Measurements from ENCODE around the gene SLIT2. TPM values are rescaled to one million over a fixed set of nuclear protein-coding genes. Genes with fewer than 3 reads are reported as not detected.
A peak's percentile ranks its signal among the peaks of the same experiment; 100 is the strongest.

SLIT2 gene
- total RNA-seq, 1 donor from 2014 or later, result 25.2 TPM

GRCh38 chr4:20292739-20293138, 41.0 kb downstream of the SLIT2 start:
- Histone ChIP-seq H3K4me1 (no peaks in the 10 kb centered on the region), H3K27ac (no peak overlapping the region), H3K27me3 (no peaks in the 10 kb centered on the region), H3K36me3 (no peaks in the 10 kb centered on the region), H3K9me3 (no peaks in the 10 kb centered on the region), H3K4me3 (no peak overlapping the region)
- intact Hi-C loops (cut with DNase I), result no loop called here
- no peak for TF ChIP-seq CTCF (IDR thresholded peaks at IDR 0.05)
- no peak for DNase-seq (ENCODE audit: low spot score in 2 of 2)

- Histone ChIP-seq H3K9me3 (no peaks in the 10 kb centered on the region), H3K4me3 (no peak overlapping the region), H3K4me1 (no peaks in the 10 kb centered on the region), H3K36me3 (no peaks in the 10 kb centered on the region), H3K27me3 (no peaks in the 10 kb centered on the region), H3K27ac (no peak overlapping the region)
- no peak for DNase-seq (ENCODE audit: low spot score in 2 of 2)
- intact Hi-C loops (cut with DNase I), result no loop called here
- no peak for TF ChIP-seq CTCF (IDR thresholded peaks at IDR 0.05)
Observed at GRCh38 chr4:20297261-20297660, 45.6 kb downstream of the SLIT2 start.

GRCh38 chr4:20297783-20298182, 46.1 kb downstream of the SLIT2 start:
- TF ChIP-seq CTCF (IDR thresholded peaks at IDR 0.05), result no peak
- Histone ChIP-seq H3K27ac (no peak overlapping the region), H3K9me3 (no peaks in the 10 kb centered on the region), H3K4me3 (no peak overlapping the region), H3K27me3 (no peaks in the 10 kb centered on the region), H3K4me1 (no peaks in the 10 kb centered on the region), H3K36me3 (no peaks in the 10 kb centered on the region)
- intact Hi-C loops (cut with DNase I), result loop anchor here (2.0 kb wide), 1 partner anchor 43 kb away; no protein-coding TSS in a partner anchor
- DNase-seq (ENCODE audit: low spot score in 2 of 2), result no peak

DNA sequence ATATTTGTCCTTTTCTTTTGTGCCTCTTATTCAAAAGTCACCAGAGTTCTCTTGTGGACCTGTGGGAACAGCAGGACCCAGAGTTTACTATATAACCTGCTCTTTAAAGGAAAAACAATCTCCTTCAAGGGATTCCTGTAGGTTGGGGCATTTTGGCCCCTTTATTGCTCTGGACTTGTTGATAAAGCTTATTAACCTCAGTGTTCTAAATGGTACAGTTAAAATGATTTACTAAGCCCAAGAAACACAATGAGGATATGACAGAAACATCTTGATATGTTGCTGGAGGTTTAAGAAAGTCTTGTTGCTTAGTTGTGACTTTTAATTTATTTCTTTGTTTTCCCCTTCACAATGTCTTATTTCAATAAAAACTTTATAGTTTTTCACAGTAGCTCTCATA, 46.8 kb downstream of the SLIT2 start:
- Histone ChIP-seq H3K4me3 (no peak overlapping the region), H3K27me3 (no peaks in the 10 kb centered on the region), H3K4me1 (no peaks in the 10 kb centered on the region), H3K36me3 (no peaks in the 10 kb centered on the region), H3K27ac (no peak overlapping the region), H3K9me3 (no peaks in the 10 kb centered on the region)
- TF ChIP-seq CTCF (IDR thresholded peaks at IDR 0.05), result no peak
- no peak for DNase-seq (ENCODE audit: low spot score in 2 of 2)
- intact Hi-C loops (cut with DNase I), result loop anchor here (2.0 kb wide), 1 partner anchor 44 kb away; no protein-coding TSS in a partner anchor

DNA sequence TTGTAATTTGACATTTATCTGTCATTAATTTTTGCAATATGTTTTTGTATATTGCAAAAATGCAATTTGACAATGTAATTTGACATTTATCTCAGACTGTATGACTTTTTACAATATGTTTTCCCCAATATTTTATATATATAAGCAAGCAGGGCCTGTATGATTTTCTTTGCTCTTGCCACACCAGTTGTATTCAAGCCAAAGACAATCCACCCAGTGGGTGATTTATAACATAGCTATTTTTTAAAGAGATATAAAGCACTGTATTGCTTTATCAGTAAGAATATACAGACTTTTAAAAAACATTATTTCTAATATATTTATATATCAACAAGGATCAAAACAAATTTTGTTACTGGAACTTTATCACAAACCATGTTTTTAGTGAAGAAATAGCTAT, 47.3 kb downstream of the SLIT2 start:
- H3K9me3 ChIP-seq, result no peaks in the 10 kb centered on the region
- no peaks in the 10 kb centered on the region for H3K4me1 ChIP-seq
- H3K27me3 ChIP-seq, result no peaks in the 10 kb centered on the region
- H3K36me3 ChIP-seq, result no peaks in the 10 kb centered on the region
- intact Hi-C loops (cut with DNase I), result loop anchor here (2.0 kb wide), 1 partner anchor 44 kb away; no protein-coding TSS in a partner anchor
- no peak for TF ChIP-seq CTCF (IDR thresholded peaks at IDR 0.05)
- no peak overlapping the region for H3K27ac ChIP-seq
- no peak for DNase-seq (ENCODE audit: low spot score in 2 of 2)
- no peak overlapping the region for H3K4me3 ChIP-seq

DNA sequence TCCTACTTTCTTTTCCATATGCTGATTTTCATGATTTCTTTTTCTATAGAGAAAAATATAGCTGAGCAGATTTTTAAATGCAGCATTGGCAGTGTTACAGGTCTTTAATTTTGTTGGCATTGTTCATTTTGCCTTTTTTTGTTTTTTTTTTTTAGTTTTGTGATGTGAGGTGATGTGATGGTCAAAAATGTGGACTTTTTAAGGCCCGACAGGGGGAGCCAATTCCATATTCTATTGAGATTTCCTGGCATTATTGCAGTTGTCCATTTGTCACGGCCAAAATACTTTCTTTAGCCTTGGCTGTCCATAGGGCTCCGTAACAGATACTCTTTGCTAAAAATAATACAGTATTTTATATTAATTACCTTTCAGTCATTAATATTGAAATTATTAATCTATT, 47.8 kb downstream of the SLIT2 start:
- DNase-seq (ENCODE audit: low spot score in 2 of 2), result no peak
- H3K27me3 ChIP-seq, result no peaks in the 10 kb centered on the region
- H3K27ac ChIP-seq, result no peak overlapping the region
- no peaks in the 10 kb centered on the region for H3K4me1 ChIP-seq
- no peaks in the 10 kb centered on the region for H3K36me3 ChIP-seq
- intact Hi-C loops (cut with DNase I), result loop anchor here (2.0 kb wide), 1 partner anchor 45 kb away; no protein-coding TSS in a partner anchor
- no peaks in the 10 kb centered on the region for H3K9me3 ChIP-seq
- peak in 2 of 3 experiments; percentile 31 to 33 for TF ChIP-seq CTCF (IDR thresholded peaks at IDR 0.05)
- no peak overlapping the region for H3K4me3 ChIP-seq

Measured in ascending aorta (tissue), 2 donors.